Measurements from ENCODE around the gene ACSL4.
"Not testable (repeated sequence)": the region's sequence is repeated elsewhere in the genome, so short reads cannot be mapped to it uniquely, and the experiment has no call there.

ACSL4 gene

GRCh38 chrX:109681475-109682081 lies 51.5 kb downstream of the ACSL4 start:
- no peak overlapping the region for H3K4me2 ChIP-seq (ENCODE audit: low read depth, low read length, poor library complexity, severe bottlenecking)
- H3K27me3 ChIP-seq (ENCODE audit: insufficient read depth, low read length, poor library complexity, severe bottlenecking), result no peaks in the 10 kb centered on the region
- peaks cover 10% of the 10 kb centered on the region for H4K20me1 ChIP-seq (ENCODE audit: insufficient read depth, low read length, poor library complexity, severe bottlenecking)
- H3K79me2 ChIP-seq (ENCODE audit: insufficient read depth, low read length), result peaks cover 16% of the 10 kb centered on the region
- no peaks in the 10 kb centered on the region for H3F3A ChIP-seq (ENCODE audit: low read depth)
- TF ChIP-seq EZH2phosphoT487 (IDR thresholded peaks at IDR 0.05; ENCODE audit: borderline replicate concordance), result no peak
- no peak for TF ChIP-seq CTCF (conservative IDR thresholded peaks at IDR 0.05; ENCODE audit: low read length)
- H3K4me3 ChIP-seq (ENCODE audit: low read length, poor library complexity, severe bottlenecking), result no peak overlapping the region
- no peaks in the 10 kb centered on the region for H3K9me3 ChIP-seq (ENCODE audit: insufficient read depth, low read depth, low read length)
- H3K36me3 ChIP-seq (ENCODE audit: insufficient read depth, low read length), result peaks cover 55% of the 10 kb centered on the region; the same call in 1 of the 2 replicates
- no peak overlapping the region for H2AFZ ChIP-seq (ENCODE audit: low read length)
- H3K9me2 ChIP-seq (replicated peaks; ENCODE audit: low read depth, low read length), result no peaks in the 10 kb centered on the region
- no peaks in the 10 kb centered on the region for H3K4me1 ChIP-seq (ENCODE audit: insufficient read depth, low read length, poor library complexity, severe bottlenecking)
- no peak overlapping the region for H3K9ac ChIP-seq (ENCODE audit: low read depth, low read length, poor library complexity, severe bottlenecking)

DNA sequence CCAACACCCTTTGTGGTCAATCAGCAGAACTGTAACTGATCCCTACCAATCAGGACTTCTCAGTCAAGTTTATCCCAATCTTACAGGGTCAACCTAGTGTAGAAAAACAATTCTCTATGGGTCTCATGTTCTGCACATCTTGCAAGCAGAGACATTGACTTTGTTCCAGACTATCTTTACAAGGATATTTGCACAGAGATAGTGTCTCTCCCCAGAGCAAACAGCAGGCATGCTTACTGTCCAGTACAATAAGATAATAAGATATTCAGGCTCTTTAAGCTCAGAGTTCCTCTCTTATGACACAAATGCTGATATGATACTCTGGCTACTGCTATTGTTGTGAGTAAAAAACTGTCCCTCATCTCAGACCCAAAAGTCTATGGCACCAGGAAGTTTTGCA lies 53.2 kb downstream of the ACSL4 start:
- H3K79me2 ChIP-seq (ENCODE audit: insufficient read depth, low read length), result peaks cover 12% of the 10 kb centered on the region
- H3K27me3 ChIP-seq (ENCODE audit: insufficient read depth, low read length, poor library complexity, severe bottlenecking), result no peaks in the 10 kb centered on the region
- H3K36me3 ChIP-seq (ENCODE audit: insufficient read depth, low read length), result peaks cover 73% of the 10 kb centered on the region; the same call in 1 of the 2 replicates
- no peaks in the 10 kb centered on the region for H3K4me1 ChIP-seq (ENCODE audit: insufficient read depth, low read length, poor library complexity, severe bottlenecking)
- H2AFZ ChIP-seq (ENCODE audit: low read length), result no peak overlapping the region
- H3K9ac ChIP-seq (ENCODE audit: low read depth, low read length, poor library complexity, severe bottlenecking), result no peak overlapping the region
- H3K9me2 ChIP-seq (replicated peaks; ENCODE audit: low read depth, low read length), result no peaks in the 10 kb centered on the region
- no peaks in the 10 kb centered on the region for H3F3A ChIP-seq (ENCODE audit: low read depth)
- TF ChIP-seq CTCF (conservative IDR thresholded peaks at IDR 0.05; ENCODE audit: low read length) (no peak), EZH2phosphoT487 (IDR thresholded peaks at IDR 0.05; ENCODE audit: borderline replicate concordance) (no peak)
- H3K4me3 ChIP-seq (ENCODE audit: low read length, poor library complexity, severe bottlenecking), result no peak overlapping the region
- no peaks in the 10 kb centered on the region for H3K9me3 ChIP-seq (ENCODE audit: insufficient read depth, low read depth, low read length)
- H3K4me2 ChIP-seq (ENCODE audit: low read depth, low read length, poor library complexity, severe bottlenecking), result no peak overlapping the region
- H4K20me1 ChIP-seq (ENCODE audit: insufficient read depth, low read length, poor library complexity, severe bottlenecking), result peaks cover 10% of the 10 kb centered on the region

DNA sequence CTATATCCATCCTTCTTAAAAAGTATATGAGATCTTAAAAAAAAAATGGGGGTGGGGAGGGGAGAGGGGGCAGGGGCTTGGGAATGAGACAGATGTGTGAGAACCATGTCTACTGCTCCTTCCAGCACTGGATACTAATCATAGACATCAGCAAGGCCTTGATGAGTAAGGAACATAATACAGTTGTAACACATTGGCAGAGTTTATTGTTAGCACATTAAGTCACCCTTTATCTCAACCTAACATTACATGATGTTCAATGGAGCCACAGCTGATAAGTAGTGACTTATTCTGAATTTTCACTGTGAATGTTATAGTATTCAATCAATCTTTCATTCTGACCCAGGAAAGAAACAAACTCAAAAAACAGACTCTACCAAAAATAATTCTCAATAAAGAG lies 60.8 kb downstream of the ACSL4 start:
- Histone ChIP-seq H3K79me2 (ENCODE audit: insufficient read depth, low read length) (no peaks in the 10 kb centered on the region), H3K36me3 (ENCODE audit: insufficient read depth, low read length) (peaks cover 58% of the 10 kb centered on the region; the same call in 1 of the 2 replicates), H4K20me1 (ENCODE audit: insufficient read depth, low read length, poor library complexity, severe bottlenecking) (no peaks in the 10 kb centered on the region), H3K27me3 (ENCODE audit: insufficient read depth, low read length, poor library complexity, severe bottlenecking) (no peaks in the 10 kb centered on the region), H3K4me1 (ENCODE audit: insufficient read depth, low read length, poor library complexity, severe bottlenecking) (no peaks in the 10 kb centered on the region), H3K9me2 (replicated peaks; ENCODE audit: low read depth, low read length) (no peaks in the 10 kb centered on the region), H3K9me3 (ENCODE audit: insufficient read depth, low read depth, low read length) (no peaks in the 10 kb centered on the region), H2AFZ (ENCODE audit: low read length) (no peak overlapping the region), H3F3A (ENCODE audit: low read depth) (no peaks in the 10 kb centered on the region), H3K4me3 (ENCODE audit: low read length, poor library complexity, severe bottlenecking) (no peak overlapping the region), H3K9ac (ENCODE audit: low read depth, low read length, poor library complexity, severe bottlenecking) (no peak overlapping the region), H3K4me2 (ENCODE audit: low read depth, low read length, poor library complexity, severe bottlenecking) (no peak overlapping the region)
- TF ChIP-seq CTCF (conservative IDR thresholded peaks at IDR 0.05; ENCODE audit: low read length) (no peak), EZH2phosphoT487 (IDR thresholded peaks at IDR 0.05; ENCODE audit: borderline replicate concordance) (no peak)

- not testable (repeated sequence) for H3K4me3 ChIP-seq (ENCODE audit: low read length, poor library complexity, severe bottlenecking); H4K20me1 ChIP-seq (ENCODE audit: insufficient read depth, low read length, poor library complexity, severe bottlenecking); H2AFZ ChIP-seq (ENCODE audit: low read length); H3K79me2 ChIP-seq (ENCODE audit: insufficient read depth, low read length); H3K9ac ChIP-seq (ENCODE audit: low read depth, low read length, poor library complexity, severe bottlenecking); H3F3A ChIP-seq (ENCODE audit: low read depth); H3K4me1 ChIP-seq (ENCODE audit: insufficient read depth, low read length, poor library complexity, severe bottlenecking); H3K27me3 ChIP-seq (ENCODE audit: insufficient read depth, low read length, poor library complexity, severe bottlenecking); H3K9me3 ChIP-seq (ENCODE audit: insufficient read depth, low read depth, low read length); H3K4me2 ChIP-seq (ENCODE audit: low read depth, low read length, poor library complexity, severe bottlenecking); H3K9me2 ChIP-seq (replicated peaks; ENCODE audit: low read depth, low read length)
- peaks cover 63% of the 10 kb centered on the region; the same call in 1 of the 2 replicates for H3K36me3 ChIP-seq (ENCODE audit: insufficient read depth, low read length)
These were observed 61.9 kb downstream of the ACSL4 start for GRCh38 chrX:109671170-109671569.

Data from Loucy (cell line).